Mucosa of descending colon (tissue), 3 donors: ENCODE results near the gene SPATS2L. TPM values are rescaled to one million over a fixed set of nuclear protein-coding genes. Genes with fewer than 3 reads are reported as not detected.
A peak's percentile ranks its signal among the peaks of the same experiment; 100 is the strongest.

Source experiments
- ATAC-seq: fragments of 200-7000 bp; cut with Tn5 transposase; one replicate; pipeline ENCODE4 v1.9.1; 2020; ENCODE audit warnings: mild to moderate bottlenecking, moderate library complexity
- DNase-seq, 3 donors: peaks; one replicate each; pipeline ENCODE4 v3.0.0-alpha.2; 2020
- H3K36me3 ChIP-seq: fragments of 200-600 bp; one replicate; pipeline ENCODE4 v1.8.0; 2021; ENCODE audit warnings: low read depth, mild to moderate bottlenecking
- H3K4me1 ChIP-seq: fragments of 200-600 bp; one replicate; pipeline ENCODE4 v1.8.0; 2021; ENCODE audit warnings: low read depth, mild to moderate bottlenecking
- H3K4me3 ChIP-seq: fragments of 200-600 bp; one replicate; pipeline ENCODE4 v1.8.0; 2021; ENCODE audit warnings: mild to moderate bottlenecking
- H3K9me3 ChIP-seq: fragments of 200-600 bp; one replicate; pipeline ENCODE4 v1.8.0; 2021; ENCODE audit warnings: mild to moderate bottlenecking
- intact Hi-C, 2 donors: fragments of 100-400 bp; cut with DNase I in 1 of 2; cut with micrococcal nuclease in 1 of 2; formaldehyde crosslinking; loops; one replicate each; pipeline versions ENCODE4 v1.11.0 to v1.11.1; 2022; cut with DNase I, micrococcal nuclease
- total RNA-seq, 3 donors: library from RNA; stranded (reverse); fragmentation: NEBNext Ultra II Directional in 2 of 3; extraction: Animal tissue kit (Norgen Biotek cat#: 25700) in 2 of 3; gene quantifications; one replicate each; pipeline versions ENCODE4 v1.2.1 to v1.2.4, GENCODE V29; 2021 to 2023
- TF ChIP-seq, protein P1 (sequence below): fragments of 200-600 bp; IDR thresholded peaks from one replicate; pipeline ENCODE4 v1.8.0; 2022; ENCODE audit warnings: antibody characterized with exemption, mild to moderate bottlenecking
- donor health status: DM: no; HTN: no; CAD: no; lungs with moderate emphysema.
- donor health status: DM: no; HTN: no; CAD: no.
- donor health status: DM: no; HTN: yes; CAD: no.

The SPATS2L gene
- total RNA-seq, 3 donors from 2014 or later, result 160 to 238 (median 232) TPM

DNA sequence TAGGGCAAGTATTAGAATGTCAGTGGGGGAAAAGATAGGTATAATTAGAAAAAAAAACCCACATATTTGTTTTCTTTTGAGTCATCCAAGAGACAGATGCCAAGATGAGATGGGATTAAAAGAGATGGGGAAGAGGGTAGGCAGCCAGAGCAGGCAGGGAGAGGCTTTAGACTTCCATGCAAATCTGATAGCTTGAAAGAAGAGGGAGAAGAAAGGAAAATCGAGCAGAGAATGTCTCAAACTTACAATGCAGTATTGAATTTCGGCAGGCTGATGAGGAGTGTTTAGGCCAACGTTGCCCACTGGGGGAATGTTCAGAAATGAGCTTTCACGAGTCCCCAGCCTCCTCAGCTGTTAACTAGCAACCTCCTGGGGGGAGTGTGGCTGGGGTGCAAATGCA is 91.3 kb downstream of the SPATS2L start:
- no peaks in the 10 kb centered on the region for H3K36me3 ChIP-seq
- ATAC-seq (no peak), DNase-seq (no peak)
- intact Hi-C loops, result no loop called here
- no peaks in the 10 kb centered on the region for H3K9me3 ChIP-seq
- H3K4me1 ChIP-seq, result no peaks in the 10 kb centered on the region
- TF ChIP-seq, protein P1, sequence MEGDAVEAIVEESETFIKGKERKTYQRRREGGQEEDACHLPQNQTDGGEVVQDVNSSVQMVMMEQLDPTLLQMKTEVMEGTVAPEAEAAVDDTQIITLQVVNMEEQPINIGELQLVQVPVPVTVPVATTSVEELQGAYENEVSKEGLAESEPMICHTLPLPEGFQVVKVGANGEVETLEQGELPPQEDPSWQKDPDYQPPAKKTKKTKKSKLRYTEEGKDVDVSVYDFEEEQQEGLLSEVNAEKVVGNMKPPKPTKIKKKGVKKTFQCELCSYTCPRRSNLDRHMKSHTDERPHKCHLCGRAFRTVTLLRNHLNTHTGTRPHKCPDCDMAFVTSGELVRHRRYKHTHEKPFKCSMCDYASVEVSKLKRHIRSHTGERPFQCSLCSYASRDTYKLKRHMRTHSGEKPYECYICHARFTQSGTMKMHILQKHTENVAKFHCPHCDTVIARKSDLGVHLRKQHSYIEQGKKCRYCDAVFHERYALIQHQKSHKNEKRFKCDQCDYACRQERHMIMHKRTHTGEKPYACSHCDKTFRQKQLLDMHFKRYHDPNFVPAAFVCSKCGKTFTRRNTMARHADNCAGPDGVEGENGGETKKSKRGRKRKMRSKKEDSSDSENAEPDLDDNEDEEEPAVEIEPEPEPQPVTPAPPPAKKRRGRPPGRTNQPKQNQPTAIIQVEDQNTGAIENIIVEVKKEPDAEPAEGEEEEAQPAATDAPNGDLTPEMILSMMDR, result no peak
- no peak overlapping the region for H3K4me3 ChIP-seq

DNA sequence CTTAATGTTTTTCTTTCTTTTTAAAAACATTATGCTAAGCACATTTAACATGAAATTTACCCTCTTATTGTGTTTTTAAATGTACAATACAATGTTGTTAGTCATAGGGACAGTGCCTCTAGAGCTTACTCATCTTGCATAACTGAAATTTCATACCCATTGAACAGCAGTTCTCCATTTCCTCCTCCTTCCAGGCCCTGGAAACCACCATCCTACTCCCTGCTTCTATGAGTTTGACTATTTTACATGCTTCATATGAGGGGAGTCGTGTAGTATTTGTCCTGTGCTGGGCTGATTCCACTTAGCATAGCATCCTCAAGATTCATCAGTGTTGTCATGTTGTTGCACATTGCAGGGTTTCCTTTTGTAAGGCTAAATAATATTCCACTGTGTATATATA is 92.6 kb downstream of the SPATS2L start:
- intact Hi-C loops, result no loop called here
- TF ChIP-seq, protein P1, result no peak
- H3K36me3 ChIP-seq, result no peaks in the 10 kb centered on the region
- no peaks in the 10 kb centered on the region for H3K9me3 ChIP-seq
- no peak overlapping the region for H3K4me3 ChIP-seq
- DNase-seq, result no peak
- peak; percentile 9 for ATAC-seq
- H3K4me1 ChIP-seq, result no peaks in the 10 kb centered on the region

GRCh38 chr2:200399636-200400035 is 93.1 kb downstream of the SPATS2L start:
- intact Hi-C loops, result no loop called here
- no peak for ATAC-seq
- no peak overlapping the region for H3K4me3 ChIP-seq
- H3K9me3 ChIP-seq, result no peaks in the 10 kb centered on the region
- H3K4me1 ChIP-seq, result peaks cover 1% of the 10 kb centered on the region
- DNase-seq, result no peak
- no peaks in the 10 kb centered on the region for H3K36me3 ChIP-seq
- TF ChIP-seq, protein P1, result no peak

- Histone ChIP-seq H3K9me3 (no peaks in the 10 kb centered on the region), H3K4me3 (no peak overlapping the region), H3K4me1 (peaks cover 41% of the 10 kb centered on the region), H3K36me3 (no peaks in the 10 kb centered on the region)
- intact Hi-C loops, result no loop called here
- ATAC-seq (no peak), DNase-seq (no peak)
- TF ChIP-seq, protein P1, result no peak
These were observed 97.3 kb downstream of the SPATS2L start for GRCh38 chr2:200403814-200404213.

DNA sequence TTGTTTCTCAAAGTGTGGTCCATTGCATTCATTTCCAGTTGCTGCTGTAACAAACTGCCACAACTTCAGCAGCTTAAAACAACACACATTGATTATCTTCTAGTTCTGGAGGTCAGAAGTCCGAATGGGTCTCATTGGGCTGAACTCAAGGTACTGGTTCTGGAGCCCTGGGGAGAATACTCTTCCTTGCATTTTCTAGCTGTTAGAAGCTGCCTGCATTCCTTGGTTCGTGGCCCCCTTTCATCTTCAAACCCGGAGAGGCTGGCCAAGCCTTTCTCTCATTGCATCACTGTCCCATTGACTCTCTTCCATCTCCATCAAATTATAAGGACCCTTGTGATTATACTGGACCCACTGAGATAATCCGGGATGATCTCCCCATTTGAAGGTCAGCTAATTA is 98.1 kb downstream of the SPATS2L start:
- H3K9me3 ChIP-seq, result no peaks in the 10 kb centered on the region
- intact Hi-C loops, result no loop called here
- ATAC-seq (no peak), DNase-seq (no peak)
- peaks cover 47% of the 10 kb centered on the region for H3K4me1 ChIP-seq
- TF ChIP-seq, protein P1, result no peak
- H3K4me3 ChIP-seq, result no peak overlapping the region
- H3K36me3 ChIP-seq, result no peaks in the 10 kb centered on the region
